ENCODE data around the gene CRTAC1.

Gene CRTAC1

GRCh38 chr10:97923476-97923875 lies 106.9 kb downstream of the CRTAC1 start:
- no peak for DNase-seq (ENCODE audit: low read depth)

- no peak for DNase-seq (ENCODE audit: low read depth)
Observed at GRCh38 chr10:97923057-97923456, 107.4 kb downstream of the CRTAC1 start.

GRCh38 chr10:97922022-97922758 lies 108.2 kb downstream of the CRTAC1 start:
- no peak for DNase-seq (ENCODE audit: low read depth)

GRCh38 chr10:97921581-97922021 lies 108.8 kb downstream of the CRTAC1 start:
- DNase-seq (ENCODE audit: low read depth) = no peak

GRCh38 chr10:97920865-97921264 lies 109.6 kb downstream of the CRTAC1 start:
- no peak for DNase-seq (ENCODE audit: low read depth)

- no peak for DNase-seq (ENCODE audit: low read depth)
Observed at GRCh38 chr10:97919012-97919411, 111.4 kb downstream of the CRTAC1 start.

- DNase-seq (ENCODE audit: low read depth) = no peak
Observed at GRCh38 chr10:97916586-97916985, 113.8 kb downstream of the CRTAC1 start.

- DNase-seq (ENCODE audit: low read depth) = no peak
Observed at GRCh38 chr10:97915346-97916131, 114.9 kb downstream of the CRTAC1 start.

- DNase-seq (ENCODE audit: low read depth) = peak; percentile 46
Observed at GRCh38 chr10:97914837-97915211, 115.6 kb downstream of the CRTAC1 start.

GRCh38 chr10:97914171-97914836 lies 116.1 kb downstream of the CRTAC1 start:
- DNase-seq (ENCODE audit: low read depth) = no peak

GRCh38 chr10:97913614-97914013 lies 116.8 kb downstream of the CRTAC1 start:
- no peak for DNase-seq (ENCODE audit: low read depth)

GRCh38 chr10:97913193-97913592 lies 117.2 kb downstream of the CRTAC1 start:
- no peak for DNase-seq (ENCODE audit: low read depth)

GRCh38 chr10:97911217-97911616 lies 119.2 kb downstream of the CRTAC1 start:
- DNase-seq (ENCODE audit: low read depth) = no peak

GRCh38 chr10:97910661-97911060 lies 119.8 kb downstream of the CRTAC1 start:
- no peak for DNase-seq (ENCODE audit: low read depth)

- no peak for DNase-seq (ENCODE audit: low read depth)
Observed at GRCh38 chr10:97907830-97908229, 122.6 kb downstream of the CRTAC1 start.

GRCh38 chr10:97907211-97907610 lies 123.2 kb downstream of the CRTAC1 start:
- DNase-seq (ENCODE audit: low read depth) = no peak

- no peak for DNase-seq (ENCODE audit: low read depth)
Observed at GRCh38 chr10:97905276-97905675, 125.1 kb downstream of the CRTAC1 start.

- no peak for DNase-seq (ENCODE audit: low read depth)
Observed at GRCh38 chr10:97904576-97904975, 125.8 kb downstream of the CRTAC1 start.

- no peak for DNase-seq (ENCODE audit: low read depth)
Observed at GRCh38 chr10:97904018-97904381, 126.4 kb downstream of the CRTAC1 start.

GRCh38 chr10:97903128-97904017 lies 127.0 kb downstream of the CRTAC1 start:
- no peak for DNase-seq (ENCODE audit: low read depth)

GRCh38 chr10:97901381-97901780 lies 129.0 kb downstream of the CRTAC1 start:
- DNase-seq (ENCODE audit: low read depth) = no peak

GRCh38 chr10:97898429-97898828 lies 132.0 kb downstream of the CRTAC1 start:
- no peak for DNase-seq (ENCODE audit: low read depth)
